HFFc6 (cell line): Measurements from ENCODE around the gene LBR. TPM values are rescaled to one million over a fixed set of nuclear protein-coding genes. Genes with fewer than 3 reads are reported as not detected.

ENCODE experiments used
- DNase-seq: peaks from one replicate; pipeline ENCODE4 v3.0.0-alpha.2; 2018
- H3K27ac Mint-ChIP-seq: 2 replicates; pipeline ENCODE4 v1.8.0; 2020; ENCODE audit warnings: mild to moderate bottlenecking, mixed read lengths
- H3K27me3 Mint-ChIP-seq: 2 replicates; pipeline ENCODE4 v1.8.0; 2021; ENCODE audit warnings: mild to moderate bottlenecking, moderate library complexity, mixed read lengths; ENCODE audit not compliant: insufficient read depth
- H3K36me3 Mint-ChIP-seq: 2 replicates; pipeline ENCODE4 v1.8.0; 2021; ENCODE audit warnings: low read depth, mixed read lengths
- H3K4me1 Mint-ChIP-seq: 2 replicates; pipeline ENCODE4 v1.8.0; 2020; ENCODE audit warnings: low read depth, mixed read lengths
- H3K4me3 Mint-ChIP-seq: 2 replicates; pipeline ENCODE4 v1.8.0; 2020; ENCODE audit warnings: mild to moderate bottlenecking, moderate library complexity, mixed read lengths
- H3K9me3 Mint-ChIP-seq: 2 replicates; pipeline ENCODE4 v1.8.0; 2020; ENCODE audit warnings: mild to moderate bottlenecking, mixed read lengths
- long read RNA-seq: library from polyadenylated mRNA; unstranded; transcript quantifications from one replicate; pipeline ENCODE4 v2.0.0, GENCODE V29; 2019
- total RNA-seq, 6 experiments: library from RNA; stranded (reverse); fragmentation: NEBNext Ultra II Directional; extraction: Animal tissue kit (Norgen Biotek cat#: 25700); gene quantifications; 2 replicates in 1 of 6; 3 replicates in 5 of 6; pipeline ENCODE4 v1.2.3, GENCODE V29; 2021
- TF ChIP-seq, protein P1 (sequence below): fragments of 200-600 bp; sonication (generic); IDR thresholded peaks from 2 replicates; pipeline ENCODE4 v1.5.0; 2021; ENCODE audit warnings: antibody characterized with exemption, mild to moderate bottlenecking

LBR gene
- total RNA-seq, result 10 to 100 TPM; 20.7 to 42.7 (median 36.3) TPM
- long read RNA-seq, transcript LBR-201 (14 exons, 3,745 nt), result major isoform, 7 of 11 reads
- long read RNA-seq, partial matches to known transcripts, result 0 of 11 reads
- long read RNA-seq, other reads (novel, unspliced or antisense), result 2 of 11 reads

DNA sequence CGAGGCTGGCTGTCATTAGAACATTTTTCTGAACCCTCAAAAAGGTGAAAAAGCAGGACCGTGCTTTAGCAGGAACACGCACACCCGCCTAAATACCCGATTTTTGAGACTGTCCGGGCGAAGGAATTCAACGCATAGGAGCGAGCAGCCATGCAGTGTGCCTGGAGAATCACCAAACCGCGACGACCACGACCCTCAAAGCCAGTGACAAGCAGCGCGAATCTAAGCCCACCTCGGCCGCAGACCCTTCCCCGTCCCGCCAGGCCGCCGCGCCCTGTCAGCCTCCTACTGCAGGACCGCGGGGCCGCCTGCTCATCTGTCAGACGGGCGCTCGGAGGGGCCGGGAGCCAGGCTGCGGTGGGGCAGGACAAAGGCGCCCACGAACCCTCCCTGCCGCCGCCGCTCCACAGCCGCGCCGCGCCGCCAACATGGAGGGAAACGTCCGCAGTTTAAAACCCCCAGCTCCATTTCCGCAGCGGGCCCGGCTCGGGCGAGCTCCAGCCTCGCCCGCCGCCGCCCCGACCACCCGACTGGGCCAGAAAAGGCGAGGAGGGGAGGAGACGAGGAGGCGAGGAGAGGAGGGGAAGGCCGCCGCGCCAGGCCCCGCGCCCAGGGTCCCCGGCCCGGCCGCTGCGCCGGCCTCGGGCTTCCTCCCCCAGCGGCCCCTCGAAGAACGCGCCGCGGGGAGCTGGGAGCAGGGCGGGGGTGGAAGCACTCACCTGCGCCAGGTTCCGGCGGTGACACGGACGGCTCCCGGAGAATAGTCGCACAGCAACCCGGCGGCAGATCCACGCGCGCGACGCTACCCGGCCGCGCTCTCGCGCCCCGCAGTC, at the start of gene LBR:
TSS of gene LBR (minus strand) at position 804 of the 833 bp plus-strand sequence. CDS start 3,963 bp downstream, outside the sequence.
- Mint-ChIP-seq H3K9me3 (peaks cover 4% of the 10 kb centered on the region; the same call in 1 of the 2 replicates), H3K27ac (peak within 1 kb of the TSS; percentile 88), H3K4me1 (peaks cover 54% of the 10 kb centered on the region), H3K4me3 (peak within 1 kb of the TSS; percentile 90), H3K36me3 (no peaks in the 10 kb centered on the region), H3K27me3 (peaks cover 5% of the 10 kb centered on the region; the same call in 1 of the 2 replicates)
- no peak for DNase-seq
- TF ChIP-seq, protein P1, sequence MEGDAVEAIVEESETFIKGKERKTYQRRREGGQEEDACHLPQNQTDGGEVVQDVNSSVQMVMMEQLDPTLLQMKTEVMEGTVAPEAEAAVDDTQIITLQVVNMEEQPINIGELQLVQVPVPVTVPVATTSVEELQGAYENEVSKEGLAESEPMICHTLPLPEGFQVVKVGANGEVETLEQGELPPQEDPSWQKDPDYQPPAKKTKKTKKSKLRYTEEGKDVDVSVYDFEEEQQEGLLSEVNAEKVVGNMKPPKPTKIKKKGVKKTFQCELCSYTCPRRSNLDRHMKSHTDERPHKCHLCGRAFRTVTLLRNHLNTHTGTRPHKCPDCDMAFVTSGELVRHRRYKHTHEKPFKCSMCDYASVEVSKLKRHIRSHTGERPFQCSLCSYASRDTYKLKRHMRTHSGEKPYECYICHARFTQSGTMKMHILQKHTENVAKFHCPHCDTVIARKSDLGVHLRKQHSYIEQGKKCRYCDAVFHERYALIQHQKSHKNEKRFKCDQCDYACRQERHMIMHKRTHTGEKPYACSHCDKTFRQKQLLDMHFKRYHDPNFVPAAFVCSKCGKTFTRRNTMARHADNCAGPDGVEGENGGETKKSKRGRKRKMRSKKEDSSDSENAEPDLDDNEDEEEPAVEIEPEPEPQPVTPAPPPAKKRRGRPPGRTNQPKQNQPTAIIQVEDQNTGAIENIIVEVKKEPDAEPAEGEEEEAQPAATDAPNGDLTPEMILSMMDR, result no peak

DNA sequence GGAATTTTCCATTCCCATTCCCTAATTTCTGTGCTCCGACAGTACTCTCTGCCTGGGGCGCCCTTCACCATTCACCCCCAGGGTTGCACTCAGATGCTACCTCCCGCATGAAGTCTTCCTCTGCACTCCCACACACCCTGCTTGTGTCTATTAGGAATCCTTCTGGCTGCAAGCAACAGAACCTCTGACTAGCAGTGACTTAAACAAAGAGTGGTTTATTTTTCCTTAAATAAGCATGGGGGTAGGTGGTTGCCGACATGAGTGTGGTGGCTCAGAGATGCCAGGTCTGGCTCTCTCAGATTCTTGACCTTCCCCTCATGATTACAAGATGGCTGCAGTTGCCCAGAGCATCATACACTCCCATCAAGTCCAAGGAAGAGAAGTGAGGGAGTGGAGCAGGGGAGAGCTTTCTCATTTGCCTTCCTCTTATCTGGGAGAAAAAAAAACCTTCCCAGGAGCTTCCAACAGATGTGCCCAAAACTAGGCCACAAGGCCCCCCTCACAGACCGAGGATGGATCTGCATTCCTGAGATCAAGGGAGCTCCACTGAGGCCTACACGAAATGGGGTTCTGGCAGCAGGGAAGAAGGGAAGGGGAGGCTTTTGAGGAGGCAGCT, 49.6 kb upstream of the LBR start:
- H3K4me3 Mint-ChIP-seq, result no peak overlapping the region
- H3K27me3 Mint-ChIP-seq, result peaks cover 6% of the 10 kb centered on the region
- no peak for DNase-seq
- TF ChIP-seq, protein P1, result no peak
- no peaks in the 10 kb centered on the region for H3K9me3 Mint-ChIP-seq
- H3K4me1 Mint-ChIP-seq, result peaks cover 19% of the 10 kb centered on the region
- H3K36me3 Mint-ChIP-seq, result no peaks in the 10 kb centered on the region
- H3K27ac Mint-ChIP-seq, result no peak overlapping the region

DNA sequence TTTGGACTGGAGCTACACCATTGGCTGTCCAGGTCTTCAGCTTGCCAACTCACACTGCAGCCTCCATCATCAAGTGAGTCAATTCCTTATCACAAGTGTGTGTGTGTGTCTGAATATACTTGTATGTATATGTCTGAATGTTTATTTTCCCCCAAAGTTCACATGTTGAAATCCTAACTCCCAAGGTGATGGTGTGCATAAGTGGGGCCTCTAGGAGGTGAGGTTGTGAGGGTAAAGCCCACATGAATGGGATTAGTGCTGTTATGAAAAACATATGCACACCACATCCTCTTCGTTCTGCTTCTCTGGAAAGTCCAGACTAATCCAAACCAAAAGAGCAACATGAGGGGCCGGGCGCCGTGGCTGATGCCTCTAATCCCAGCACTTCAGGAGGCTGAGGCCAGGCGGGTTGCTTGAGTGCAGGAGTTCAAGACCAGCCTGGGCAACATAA, 48.7 kb upstream of the LBR start:
- H3K4me3 Mint-ChIP-seq, result no peak overlapping the region
- peaks cover 11% of the 10 kb centered on the region for H3K4me1 Mint-ChIP-seq
- H3K27me3 Mint-ChIP-seq, result peaks cover 2% of the 10 kb centered on the region; the same call in 1 of the 2 replicates
- H3K27ac Mint-ChIP-seq, result no peak overlapping the region
- TF ChIP-seq, protein P1, result no peak
- H3K36me3 Mint-ChIP-seq, result no peaks in the 10 kb centered on the region
- DNase-seq, result no peak
- H3K9me3 Mint-ChIP-seq, result no peaks in the 10 kb centered on the region

DNA sequence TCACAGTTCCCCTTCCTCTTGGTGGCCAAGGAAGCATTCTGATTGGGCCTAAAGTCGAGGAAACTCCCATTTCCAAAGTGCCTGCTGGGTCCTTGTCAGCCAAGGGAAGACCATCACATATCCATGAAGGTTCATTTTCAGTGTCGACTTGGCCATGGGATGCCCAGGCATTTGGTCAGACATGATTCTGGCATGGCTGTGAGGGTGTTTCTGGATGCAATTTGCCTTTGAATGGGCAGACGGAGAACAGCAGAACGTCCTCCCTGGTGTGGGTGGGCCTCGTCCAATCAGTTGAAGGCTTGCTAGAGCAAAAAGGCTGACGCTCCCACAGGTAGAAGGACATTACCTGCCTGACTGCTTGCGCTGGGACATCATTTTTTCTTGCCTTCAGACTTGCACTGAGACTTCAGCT, 48.3 kb upstream of the LBR start:
- no peaks in the 10 kb centered on the region for H3K9me3 Mint-ChIP-seq
- TF ChIP-seq, protein P1, result no peak
- no peaks in the 10 kb centered on the region for H3K36me3 Mint-ChIP-seq
- H3K4me3 Mint-ChIP-seq, result no peak overlapping the region
- H3K27ac Mint-ChIP-seq, result no peak overlapping the region
- DNase-seq, result no peak
- H3K4me1 Mint-ChIP-seq, result peaks cover 10% of the 10 kb centered on the region
- peaks cover 4% of the 10 kb centered on the region for H3K27me3 Mint-ChIP-seq

DNA sequence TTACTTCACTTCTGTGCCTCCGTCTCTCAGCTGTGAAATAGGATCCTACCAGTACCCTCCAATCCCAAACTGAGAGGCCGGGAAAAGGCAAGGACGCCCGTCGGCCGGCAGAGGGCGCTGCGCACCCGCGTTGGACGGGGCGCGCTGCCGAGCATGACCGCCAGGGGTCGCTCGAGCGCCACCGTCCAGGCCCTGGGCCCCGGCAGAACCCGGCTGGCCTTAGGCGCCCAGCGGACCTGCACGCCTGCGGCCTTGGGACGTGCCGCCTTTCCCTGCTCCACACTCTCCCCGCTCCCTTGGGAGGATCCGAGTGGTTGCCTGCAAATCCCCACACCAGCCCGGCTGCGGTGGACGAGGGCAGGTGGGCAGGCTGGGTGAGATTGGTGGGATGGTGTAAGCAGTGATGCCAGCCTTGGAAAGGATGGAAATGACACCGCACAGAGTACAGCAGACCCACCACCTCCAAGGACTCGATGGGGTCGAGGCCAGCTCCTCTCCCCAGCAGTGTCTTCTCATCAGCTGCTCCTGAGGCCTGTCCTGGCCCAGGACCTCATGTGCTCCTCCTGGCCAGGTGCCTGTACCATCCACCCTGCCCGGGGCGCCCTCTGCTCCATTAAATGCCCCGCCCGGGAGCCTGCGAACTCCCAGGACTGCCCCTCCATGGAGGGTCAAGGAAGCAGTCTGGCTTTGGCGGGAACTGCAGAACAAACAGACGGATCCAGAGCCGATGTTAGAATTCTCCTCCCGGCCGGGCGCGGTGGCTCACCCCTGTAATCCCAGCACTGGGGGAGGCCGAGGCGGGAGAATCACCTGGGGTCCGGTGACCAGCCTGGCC, 47.4 kb upstream of the LBR start:
- Mint-ChIP-seq H3K4me1 (peaks cover 10% of the 10 kb centered on the region), H3K36me3 (no peaks in the 10 kb centered on the region), H3K27me3 (peaks cover 7% of the 10 kb centered on the region), H3K27ac (no peak overlapping the region), H3K9me3 (no peaks in the 10 kb centered on the region), H3K4me3 (no peak overlapping the region)
- DNase-seq, result peak; percentile 35
- TF ChIP-seq, protein P1, result peak; percentile 100
